ENCODE measurements around the gene LSAMP.

Gene LSAMP

DNA sequence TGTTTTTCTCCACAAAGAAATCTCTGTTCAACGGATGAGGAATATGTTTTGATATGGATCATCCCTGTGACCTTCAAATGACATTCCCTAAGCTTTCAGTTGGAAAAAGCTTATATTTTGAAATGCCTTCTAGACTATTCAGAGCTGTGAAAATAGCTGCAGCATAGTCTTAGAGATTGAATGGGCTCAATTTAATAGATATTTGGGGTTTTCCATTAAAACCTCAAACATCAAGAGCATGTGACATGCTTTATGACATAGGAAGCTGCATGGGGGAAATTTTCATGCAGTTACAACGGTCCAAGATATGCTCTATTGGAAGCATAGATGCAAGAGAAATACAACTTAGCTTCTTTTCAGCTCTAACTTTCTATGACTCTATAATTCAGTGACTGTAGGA, 102.8 kb downstream of the LSAMP start:
- no peak overlapping the region for H3K9ac ChIP-seq (ENCODE audit: low read depth, low read length)
- ATAC-seq (ENCODE audit: insufficient read depth, low read depth) (no peak), DNase-seq (no peak)
- TF ChIP-seq, protein P1, sequence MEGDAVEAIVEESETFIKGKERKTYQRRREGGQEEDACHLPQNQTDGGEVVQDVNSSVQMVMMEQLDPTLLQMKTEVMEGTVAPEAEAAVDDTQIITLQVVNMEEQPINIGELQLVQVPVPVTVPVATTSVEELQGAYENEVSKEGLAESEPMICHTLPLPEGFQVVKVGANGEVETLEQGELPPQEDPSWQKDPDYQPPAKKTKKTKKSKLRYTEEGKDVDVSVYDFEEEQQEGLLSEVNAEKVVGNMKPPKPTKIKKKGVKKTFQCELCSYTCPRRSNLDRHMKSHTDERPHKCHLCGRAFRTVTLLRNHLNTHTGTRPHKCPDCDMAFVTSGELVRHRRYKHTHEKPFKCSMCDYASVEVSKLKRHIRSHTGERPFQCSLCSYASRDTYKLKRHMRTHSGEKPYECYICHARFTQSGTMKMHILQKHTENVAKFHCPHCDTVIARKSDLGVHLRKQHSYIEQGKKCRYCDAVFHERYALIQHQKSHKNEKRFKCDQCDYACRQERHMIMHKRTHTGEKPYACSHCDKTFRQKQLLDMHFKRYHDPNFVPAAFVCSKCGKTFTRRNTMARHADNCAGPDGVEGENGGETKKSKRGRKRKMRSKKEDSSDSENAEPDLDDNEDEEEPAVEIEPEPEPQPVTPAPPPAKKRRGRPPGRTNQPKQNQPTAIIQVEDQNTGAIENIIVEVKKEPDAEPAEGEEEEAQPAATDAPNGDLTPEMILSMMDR (IDR thresholded peaks at IDR 0.05; ENCODE audit: borderline replicate concordance, extremely low read depth, low read length, poor library complexity, severe bottlenecking), result no peak
- no peak overlapping the region for H3K27ac ChIP-seq (ENCODE audit: low read length)
- no peaks in the 10 kb centered on the region for H4K20me1 ChIP-seq (ENCODE audit: insufficient read depth, low read length)
- H3K9me3 ChIP-seq (ENCODE audit: insufficient read depth, low read length, severe bottlenecking), result no peaks in the 10 kb centered on the region
- no peak overlapping the region for H3K4me3 ChIP-seq (ENCODE audit: low read depth in 1 of 2, low read length in 2 of 2)
- no peaks in the 10 kb centered on the region for H3K4me1 ChIP-seq (ENCODE audit: insufficient read depth, low read length)
- no peaks in the 10 kb centered on the region for H3K27me3 ChIP-seq (ENCODE audit: insufficient read depth, low read length, poor library complexity)
- no peak overlapping the region for H2AFZ ChIP-seq (ENCODE audit: low read depth, low read length)
- no peak overlapping the region for H3K4me2 ChIP-seq (ENCODE audit: insufficient read depth, low read length)
- no peaks in the 10 kb centered on the region for H3K36me3 ChIP-seq (ENCODE audit: insufficient read depth, low read length)
- no peaks in the 10 kb centered on the region for H3K79me2 ChIP-seq (ENCODE audit: insufficient read depth, low read length)

DNA sequence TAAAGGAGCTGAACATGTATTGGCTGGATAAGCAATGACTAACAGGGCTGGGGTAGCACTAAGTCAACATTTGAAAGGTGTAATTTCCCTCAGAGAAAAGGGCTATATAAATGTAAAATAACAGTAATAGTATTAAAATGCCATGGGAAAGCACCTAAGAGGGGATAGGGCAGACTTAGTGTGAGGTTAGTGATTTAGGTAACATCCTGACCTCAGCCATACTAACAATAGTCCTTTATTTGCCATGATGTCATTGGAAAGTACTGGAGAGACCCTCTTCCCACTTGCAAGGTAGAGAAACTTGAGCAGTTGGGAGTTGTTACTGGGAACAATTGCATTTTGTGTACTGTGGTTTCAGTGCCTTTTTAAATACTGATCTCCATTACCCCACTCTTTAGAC, 103.4 kb downstream of the LSAMP start:
- H3K9me3 ChIP-seq (ENCODE audit: insufficient read depth, low read length, severe bottlenecking), result no peaks in the 10 kb centered on the region
- no peak overlapping the region for H3K27ac ChIP-seq (ENCODE audit: low read length)
- H3K27me3 ChIP-seq (ENCODE audit: insufficient read depth, low read length, poor library complexity), result no peaks in the 10 kb centered on the region
- H3K4me2 ChIP-seq (ENCODE audit: insufficient read depth, low read length), result no peak overlapping the region
- DNase-seq, result no peak
- no peaks in the 10 kb centered on the region for H3K4me1 ChIP-seq (ENCODE audit: insufficient read depth, low read length)
- no peak overlapping the region for H2AFZ ChIP-seq (ENCODE audit: low read depth, low read length)
- H3K79me2 ChIP-seq (ENCODE audit: insufficient read depth, low read length), result no peaks in the 10 kb centered on the region
- ATAC-seq (ENCODE audit: insufficient read depth, low read depth), result no peak
- no peaks in the 10 kb centered on the region for H3K36me3 ChIP-seq (ENCODE audit: insufficient read depth, low read length)
- no peak overlapping the region for H3K4me3 ChIP-seq (ENCODE audit: low read depth in 1 of 2, low read length in 2 of 2)
- no peaks in the 10 kb centered on the region for H4K20me1 ChIP-seq (ENCODE audit: insufficient read depth, low read length)
- no peak overlapping the region for H3K9ac ChIP-seq (ENCODE audit: low read depth, low read length)
- TF ChIP-seq, protein P1 (IDR thresholded peaks at IDR 0.05; ENCODE audit: borderline replicate concordance, extremely low read depth, low read length, poor library complexity, severe bottlenecking), result no peak
- TF ChIP-seq EZH2 (IDR thresholded peaks at IDR 0.05; ENCODE audit: borderline replicate concordance, low read depth, low read length, severe bottlenecking), result no peak

DNA sequence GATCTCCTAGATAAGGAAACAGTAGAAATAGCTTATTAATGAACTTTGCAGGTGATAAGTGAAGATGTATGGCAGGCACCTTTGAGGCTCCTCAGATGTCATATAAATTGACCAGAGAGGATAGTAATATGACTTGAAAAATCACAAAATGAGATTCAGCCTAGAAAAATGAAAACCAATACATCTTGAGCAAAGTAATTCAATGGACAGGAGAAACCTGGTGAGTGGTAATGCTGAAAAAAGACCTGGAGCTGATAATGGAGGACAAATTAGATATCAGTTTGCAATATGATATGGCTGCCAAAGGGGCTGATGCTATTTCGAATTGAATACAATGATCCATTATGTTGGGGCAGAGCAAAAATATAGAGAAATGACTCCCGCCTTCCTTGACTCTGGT, 103.9 kb downstream of the LSAMP start:
- Histone ChIP-seq H3K4me1 (ENCODE audit: insufficient read depth, low read length) (no peaks in the 10 kb centered on the region), H3K79me2 (ENCODE audit: insufficient read depth, low read length) (no peaks in the 10 kb centered on the region), H4K20me1 (ENCODE audit: insufficient read depth, low read length) (no peaks in the 10 kb centered on the region), H3K36me3 (ENCODE audit: insufficient read depth, low read length) (no peaks in the 10 kb centered on the region), H3K27ac (ENCODE audit: low read length) (no peak overlapping the region), H3K4me2 (ENCODE audit: insufficient read depth, low read length) (no peak overlapping the region), H3K4me3 (ENCODE audit: low read depth in 1 of 2, low read length in 2 of 2) (no peak overlapping the region), H3K9me3 (ENCODE audit: insufficient read depth, low read length, severe bottlenecking) (no peaks in the 10 kb centered on the region), H2AFZ (ENCODE audit: low read depth, low read length) (no peak overlapping the region), H3K9ac (ENCODE audit: low read depth, low read length) (no peak overlapping the region), H3K27me3 (ENCODE audit: insufficient read depth, low read length, poor library complexity) (no peaks in the 10 kb centered on the region)
- ATAC-seq (ENCODE audit: insufficient read depth, low read depth) (no peak), DNase-seq (no peak)
- TF ChIP-seq EZH2 (IDR thresholded peaks at IDR 0.05; ENCODE audit: borderline replicate concordance, low read depth, low read length, severe bottlenecking), result no peak
- TF ChIP-seq, protein P1 (IDR thresholded peaks at IDR 0.05; ENCODE audit: borderline replicate concordance, extremely low read depth, low read length, poor library complexity, severe bottlenecking), result no peak

DNA sequence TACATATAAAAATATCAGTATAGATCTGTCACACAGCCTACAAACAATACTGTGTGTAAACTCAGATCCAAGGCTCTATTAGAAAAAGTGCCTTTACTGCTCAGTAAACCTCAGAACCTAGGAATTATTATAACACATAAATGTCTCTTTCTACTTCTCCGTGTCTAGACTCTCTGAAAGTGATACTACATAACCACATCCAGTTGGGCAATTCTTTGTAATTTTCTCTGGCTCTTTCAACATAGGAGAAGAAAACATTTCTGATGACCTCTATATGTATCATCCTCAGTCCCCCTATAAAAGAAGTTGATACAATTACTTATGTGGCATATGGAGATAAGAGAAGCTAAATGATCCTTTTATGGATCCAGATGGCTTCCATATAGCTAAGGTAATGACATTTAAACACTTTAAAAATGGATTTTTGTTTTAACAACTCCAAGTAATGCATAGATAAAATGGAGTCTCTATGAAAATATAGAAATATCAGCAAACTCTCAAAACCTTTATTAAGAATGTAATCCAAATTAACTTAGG, 104.5 kb downstream of the LSAMP start:
- no peaks in the 10 kb centered on the region for H3K27me3 ChIP-seq (ENCODE audit: insufficient read depth, low read length, poor library complexity)
- no peaks in the 10 kb centered on the region for H3K9me3 ChIP-seq (ENCODE audit: insufficient read depth, low read length, severe bottlenecking)
- H4K20me1 ChIP-seq (ENCODE audit: insufficient read depth, low read length), result no peaks in the 10 kb centered on the region
- H2AFZ ChIP-seq (ENCODE audit: low read depth, low read length), result no peak overlapping the region
- H3K4me1 ChIP-seq (ENCODE audit: insufficient read depth, low read length), result no peaks in the 10 kb centered on the region
- no peak overlapping the region for H3K4me2 ChIP-seq (ENCODE audit: insufficient read depth, low read length)
- no peak overlapping the region for H3K4me3 ChIP-seq (ENCODE audit: low read depth in 1 of 2, low read length in 2 of 2)
- H3K9ac ChIP-seq (ENCODE audit: low read depth, low read length), result no peak overlapping the region
- H3K27ac ChIP-seq (ENCODE audit: low read length), result no peak overlapping the region
- no peaks in the 10 kb centered on the region for H3K36me3 ChIP-seq (ENCODE audit: insufficient read depth, low read length)
- no peak for TF ChIP-seq EZH2 (IDR thresholded peaks at IDR 0.05; ENCODE audit: borderline replicate concordance, low read depth, low read length, severe bottlenecking)
- TF ChIP-seq, protein P1 (IDR thresholded peaks at IDR 0.05; ENCODE audit: borderline replicate concordance, extremely low read depth, low read length, poor library complexity, severe bottlenecking), result no peak
- DNase-seq (no peak), ATAC-seq (ENCODE audit: insufficient read depth, low read depth) (no peak)
- H3K79me2 ChIP-seq (ENCODE audit: insufficient read depth, low read length), result no peaks in the 10 kb centered on the region

All from DND-41 (cell line).